SH-SY5Y (cell line): ENCODE measurements around the gene CNNM3.

Experiments used
- GATA2 ChIP-seq: IDR thresholded peaks from 2 replicates; pipeline ENCODE4 v1.6.1; 2011; ENCODE audit warnings: mild to moderate bottlenecking, low read depth, low read length
- GATA3 ChIP-seq: IDR thresholded peaks from 2 replicates; pipeline ENCODE4 v1.6.1; 2011; ENCODE audit warnings: low read depth, mild to moderate bottlenecking, low read length, moderate library complexity

CNNM3 gene

GRCh38 chr2:96856776-96857666, 41.0 kb downstream of the CNNM3 start:
- TF ChIP-seq GATA3: no peak
- no peak for TF ChIP-seq GATA2

GRCh38 chr2:96857667-96858372, 41.8 kb downstream of the CNNM3 start, which contains the start of gene ANKRD39:
Gene ANKRD39, minus strand, starts transcription at chr2:96858016. Its CDS starts 29 bp downstream, at chr2:96857987.
- no peak for TF ChIP-seq GATA3
- no peak for TF ChIP-seq GATA2

- TF ChIP-seq GATA3: no peak
- no peak for TF ChIP-seq GATA2
These were observed 43.1 kb downstream of the CNNM3 start for GRCh38 chr2:96859099-96859649.

GRCh38 chr2:96859681-96860064, 43.6 kb downstream of the CNNM3 start:
- no peak for TF ChIP-seq GATA3
- no peak for TF ChIP-seq GATA2

- TF ChIP-seq GATA3: no peak
- TF ChIP-seq GATA2: no peak
These were observed 44.3 kb downstream of the CNNM3 start for GRCh38 chr2:96860065-96861029.

GRCh38 chr2:96861074-96861473, 45.0 kb downstream of the CNNM3 start:
- TF ChIP-seq GATA2: no peak
- TF ChIP-seq GATA3: no peak

- TF ChIP-seq GATA3 (no peak), GATA2 (no peak)
These were observed 47.7 kb downstream of the CNNM3 start for GRCh38 chr2:96863575-96864342.

GRCh38 chr2:96864343-96865091, 48.4 kb downstream of the CNNM3 start:
- TF ChIP-seq GATA2 (no peak), GATA3 (no peak)

GRCh38 chr2:96865654-96866053, 49.6 kb downstream of the CNNM3 start:
- TF ChIP-seq GATA2 (no peak), GATA3 (no peak)

- TF ChIP-seq GATA3 (no peak), GATA2 (no peak)
These were observed 50.1 kb downstream of the CNNM3 start for GRCh38 chr2:96866149-96866548.

GRCh38 chr2:96866586-96866985, 50.5 kb downstream of the CNNM3 start:
- TF ChIP-seq GATA2 (no peak), GATA3 (no peak)
